Loucy (cell line): ENCODE measurements around the gene CRACR2A.

Source experiments
- EZH2phosphoT487 ChIP-seq: fragments of 200-600 bp; IDR thresholded peaks from 2 replicates; pipeline ENCODE4 v1.6.1; 2018; ENCODE audit warnings: antibody characterized with exemption, mild to moderate bottlenecking, moderate library complexity, borderline replicate concordance
- TF ChIP-seq, protein P1 (sequence below): fragments of 200-600 bp; sonication (generic); conservative IDR thresholded peaks from 2 replicates; pipeline ENCODE4 v1.5.1; 2014; ENCODE audit warnings: mild to moderate bottlenecking, antibody characterized with exemption, low read length

DNA sequence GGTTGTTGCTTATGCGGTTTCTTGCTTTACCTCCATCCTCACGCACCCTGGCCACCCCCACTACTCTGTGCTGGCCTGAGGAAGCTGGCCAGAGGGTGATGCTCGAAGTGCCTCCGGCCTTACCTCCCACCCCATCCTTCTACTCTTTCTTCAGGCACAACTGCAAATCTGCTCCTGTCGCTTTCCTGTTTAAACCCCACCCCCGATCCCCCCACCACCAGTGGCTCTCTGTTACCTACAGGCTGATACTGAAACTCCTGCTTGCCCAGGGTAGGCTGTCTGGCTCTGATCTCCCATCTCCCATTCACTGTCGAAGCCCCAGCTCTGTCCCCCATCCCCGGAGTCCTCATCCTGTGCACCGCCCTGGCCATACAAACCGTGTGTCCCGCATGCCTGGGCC, 150.4 kb downstream of the CRACR2A start:
- TF ChIP-seq, protein P1, sequence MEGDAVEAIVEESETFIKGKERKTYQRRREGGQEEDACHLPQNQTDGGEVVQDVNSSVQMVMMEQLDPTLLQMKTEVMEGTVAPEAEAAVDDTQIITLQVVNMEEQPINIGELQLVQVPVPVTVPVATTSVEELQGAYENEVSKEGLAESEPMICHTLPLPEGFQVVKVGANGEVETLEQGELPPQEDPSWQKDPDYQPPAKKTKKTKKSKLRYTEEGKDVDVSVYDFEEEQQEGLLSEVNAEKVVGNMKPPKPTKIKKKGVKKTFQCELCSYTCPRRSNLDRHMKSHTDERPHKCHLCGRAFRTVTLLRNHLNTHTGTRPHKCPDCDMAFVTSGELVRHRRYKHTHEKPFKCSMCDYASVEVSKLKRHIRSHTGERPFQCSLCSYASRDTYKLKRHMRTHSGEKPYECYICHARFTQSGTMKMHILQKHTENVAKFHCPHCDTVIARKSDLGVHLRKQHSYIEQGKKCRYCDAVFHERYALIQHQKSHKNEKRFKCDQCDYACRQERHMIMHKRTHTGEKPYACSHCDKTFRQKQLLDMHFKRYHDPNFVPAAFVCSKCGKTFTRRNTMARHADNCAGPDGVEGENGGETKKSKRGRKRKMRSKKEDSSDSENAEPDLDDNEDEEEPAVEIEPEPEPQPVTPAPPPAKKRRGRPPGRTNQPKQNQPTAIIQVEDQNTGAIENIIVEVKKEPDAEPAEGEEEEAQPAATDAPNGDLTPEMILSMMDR = no peak
- TF ChIP-seq EZH2phosphoT487 = no peak
